H9 (cell line): ENCODE measurements around the gene LMLN. TPM values are rescaled to one million over a fixed set of nuclear protein-coding genes. Genes with fewer than 3 reads are reported as not detected.

Experiments used
- DNase-seq: peaks from one replicate; pipeline ENCODE4 v3.0.0-alpha.2; 2017
- H2AFZ ChIP-seq: one replicate; pipeline ENCODE4 v1.6.1; 2013; ENCODE audit warnings: mild to moderate bottlenecking, low read length, control low read depth, moderate library complexity
- H2AK5ac ChIP-seq: 2 replicates; pipeline ENCODE4 v1.6.1; 2013; ENCODE audit warnings: low read length, control low read depth, mixed read lengths; ENCODE audit not compliant: insufficient read length
- H2BK120ac ChIP-seq: one replicate; pipeline ENCODE4 v1.6.1; 2013; ENCODE audit warnings: low read depth, mild to moderate bottlenecking, low read length, control low read depth, inconsistent platforms; ENCODE audit not compliant: poor library complexity, severe bottlenecking
- H2BK12ac ChIP-seq: 2 replicates; pipeline ENCODE4 v1.6.1; 2013; ENCODE audit warnings: low read length, control low read depth, mixed read lengths, low read depth; ENCODE audit not compliant: insufficient read length
- H2BK15ac ChIP-seq: 2 replicates; pipeline ENCODE4 v1.6.1; 2013; ENCODE audit warnings: low read depth, low read length, control low read depth
- H2BK20ac ChIP-seq: one replicate; pipeline ENCODE4 v1.6.1; 2013; ENCODE audit warnings: low read depth, mild to moderate bottlenecking, low read length, control low read depth, inconsistent platforms; ENCODE audit not compliant: poor library complexity, severe bottlenecking
- H2BK5ac ChIP-seq: 2 replicates; pipeline ENCODE4 v1.6.1; 2013; ENCODE audit warnings: low read length, control low read depth, mixed read lengths; ENCODE audit not compliant: insufficient read length
- H3K14ac ChIP-seq: 2 replicates; pipeline ENCODE4 v1.6.1; 2013; ENCODE audit warnings: low read length, control low read depth; ENCODE audit not compliant: insufficient read depth
- H3K18ac ChIP-seq: 2 replicates; pipeline ENCODE4 v1.6.1; 2013; ENCODE audit warnings: low read depth, mild to moderate bottlenecking, mixed read lengths, low read length, control low read depth; ENCODE audit not compliant: insufficient read length
- H3K23ac ChIP-seq: 2 replicates; pipeline ENCODE4 v1.6.1; 2013; ENCODE audit warnings: low read length, control low read depth, mixed read lengths, low read depth; ENCODE audit not compliant: insufficient read length
- H3K23me2 ChIP-seq: 2 replicates; pipeline ENCODE4 v1.6.1; 2013; ENCODE audit warnings: low read depth, mild to moderate bottlenecking, mixed read lengths, low read length, control low read depth; ENCODE audit not compliant: insufficient read length, poor library complexity, severe bottlenecking
- H3K27ac ChIP-seq: 2 replicates; pipeline ENCODE4 v1.5.1; 2013; ENCODE audit warnings: low read length, control low read depth, mixed read lengths, low read depth; ENCODE audit not compliant: insufficient read length
- H3K27me3 ChIP-seq: 2 replicates; pipeline ENCODE4 v1.6.1; 2013; ENCODE audit warnings: low read length, control low read depth, inconsistent platforms; ENCODE audit not compliant: insufficient read depth
- H3K4ac ChIP-seq: 2 replicates; pipeline ENCODE4 v1.6.1; 2013; ENCODE audit warnings: low read depth, mild to moderate bottlenecking, control low read depth, inconsistent platforms, low read length, moderate library complexity
- H3K4me1 ChIP-seq: 2 replicates; pipeline ENCODE4 v1.6.1; 2013; ENCODE audit warnings: low read length, control low read depth, inconsistent platforms; ENCODE audit not compliant: insufficient read depth
- H3K4me2 ChIP-seq: 2 replicates; pipeline ENCODE4 v1.6.1; 2013; ENCODE audit warnings: low read length, control low read depth, mixed read lengths; ENCODE audit not compliant: insufficient read length, insufficient read depth
- H3K56ac ChIP-seq: 2 replicates; pipeline ENCODE4 v1.6.1; 2013; ENCODE audit warnings: low read depth, mild to moderate bottlenecking, mixed read lengths, low read length, control low read depth; ENCODE audit not compliant: insufficient read length
- H3K79me1 ChIP-seq: 2 replicates; pipeline ENCODE4 v1.6.1; 2013; ENCODE audit warnings: low read depth, mild to moderate bottlenecking, moderate library complexity, low read length, control low read depth, inconsistent platforms; ENCODE audit not compliant: insufficient read depth, poor library complexity, severe bottlenecking
- H3K79me2 ChIP-seq: 2 replicates; pipeline ENCODE4 v1.6.1; 2013; ENCODE audit warnings: low read length, control low read depth, inconsistent platforms; ENCODE audit not compliant: insufficient read depth
- H3K9ac ChIP-seq: 2 replicates; pipeline ENCODE4 v1.6.1; 2013; ENCODE audit warnings: low read length, control low read depth, mixed read lengths; ENCODE audit not compliant: insufficient read length; ENCODE audit errors: extremely low read depth
- H3K9me3 ChIP-seq: one replicate; pipeline ENCODE4 v1.6.1; 2013; ENCODE audit warnings: low read depth, low read length, inconsistent platforms; ENCODE audit not compliant: control insufficient read depth
- H3T11ph ChIP-seq: one replicate; pipeline ENCODE4 v1.6.1; 2013; ENCODE audit warnings: mild to moderate bottlenecking, low read length, control low read depth, inconsistent platforms
- H4K20me1 ChIP-seq: one replicate; pipeline ENCODE4 v1.6.1; 2013; ENCODE audit not compliant: control insufficient read depth, insufficient read length, insufficient read depth
- H4K5ac ChIP-seq: 2 replicates; pipeline ENCODE4 v1.6.1; 2013; ENCODE audit warnings: low read depth, mild to moderate bottlenecking, mixed read lengths, low read length, control low read depth; ENCODE audit not compliant: insufficient read length
- H4K8ac ChIP-seq: replicated peaks from 2 replicates; pipeline ENCODE4 v1.6.1; 2013; ENCODE audit warnings: low read length, control low read depth, mixed read lengths, low read depth; ENCODE audit not compliant: insufficient read length
- H4K91ac ChIP-seq: 2 replicates; pipeline ENCODE4 v1.6.1; 2013; ENCODE audit warnings: low read depth, mild to moderate bottlenecking, moderate library complexity, mixed read lengths, low read length, control low read depth; ENCODE audit not compliant: insufficient read length
- H3K27ac Mint-ChIP-seq, 3 experiments: 2 replicates in 2 of 3; 3 replicates in 1 of 3; pipeline ENCODE4 v1.8.0; 2020 to 2021; ENCODE audit warnings: mixed read lengths in 3 of 3, mild to moderate bottlenecking in 1 of 3, moderate library complexity in 1 of 3
- H3K27me3 Mint-ChIP-seq: 2 replicates; pipeline ENCODE4 v1.8.0; 2021; ENCODE audit warnings: low read depth, mild to moderate bottlenecking, moderate library complexity, mixed read lengths
- H3K36me3 Mint-ChIP-seq, 3 experiments: 2 replicates in 2 of 3; 3 replicates in 1 of 3; pipeline ENCODE4 v1.8.0; 2020 to 2021; ENCODE audit warnings: low read depth in 3 of 3, mixed read lengths in 3 of 3; ENCODE audit not compliant: insufficient read depth in 1 of 3
- H3K4me1 Mint-ChIP-seq, 2 experiments: 2 replicates each; pipeline ENCODE4 v1.8.0; 2020; ENCODE audit warnings: mixed read lengths in 2 of 2
- H3K4me3 Mint-ChIP-seq, 2 experiments: 2 replicates in 1 of 2; 3 replicates in 1 of 2; pipeline ENCODE4 v1.8.0; 2020 to 2021; ENCODE audit warnings: mild to moderate bottlenecking in 2 of 2, mixed read lengths in 2 of 2, moderate library complexity in 1 of 2
- H3K9me3 Mint-ChIP-seq, 2 experiments: 2 replicates in 1 of 2; 3 replicates in 1 of 2; pipeline ENCODE4 v1.8.0; 2020; ENCODE audit warnings: mild to moderate bottlenecking in 2 of 2, mixed read lengths in 2 of 2, moderate library complexity in 1 of 2
- CTCF ChIP-seq: fragments of 200-600 bp; sonication (generic); conservative IDR thresholded peaks from 3 replicates; pipeline ENCODE4 v1.8.0; 2021; ENCODE audit warnings: antibody characterized with exemption, mild to moderate bottlenecking
- WGBS: extraction: QIAGEN DNeasy Blood & Tissue Kit; methylation state at CpG from one replicate; pipeline ENCODE4 v1.1.7; 2013; ENCODE audit warnings: missing lambda C conversion rate, low lambda C conversion rate, mixed read lengths; ENCODE audit not compliant: insufficient read length; ENCODE audit errors: extremely low coverage; 5-methylcytosine and 5-hydroxymethylcytosine counted together
- total RNA-seq: library from RNA; stranded (reverse); gene quantifications from 2 replicates; pipeline ENCODE4 v1.2.1, GENCODE V29; 2021

LMLN gene
- total RNA-seq, 1 experiment from 2014 or later: 3.8 TPM

GRCh38 chr3:197957790-197958133 lies 2.3 kb upstream of the LMLN start:
- Mint-ChIP-seq H3K4me3 (no peak overlapping the region), H3K36me3 (peaks cover 22 to 42% (median 39%) of the 10 kb centered on the region in 3 experiments), H3K4me1 (peaks cover 31 to 38% of the 10 kb centered on the region in 2 experiments), H3K9me3 (no peaks in the 10 kb centered on the region), H3K27me3 (peaks cover 13% of the 10 kb centered on the region), H3K27ac (peak overlapping the region in 2 of 3 experiments; percentile 2 to 58; a peak in 3 of 7 replicates)
- no peak overlapping the region for H3K23ac ChIP-seq
- H3K4me2 ChIP-seq: no peak overlapping the region
- H2AFZ ChIP-seq: no peak overlapping the region
- H3K4me1 ChIP-seq: peaks cover 2% of the 10 kb centered on the region; the same call in 1 of the 2 replicates
- no peak overlapping the region for H2AK5ac ChIP-seq
- H3K56ac ChIP-seq: no peak overlapping the region
- no peaks in the 10 kb centered on the region for H3K9me3 ChIP-seq
- TF ChIP-seq CTCF: no peak
- no peak overlapping the region for H4K8ac ChIP-seq
- H2BK12ac ChIP-seq: no peak overlapping the region
- no peaks in the 10 kb centered on the region for H4K20me1 ChIP-seq
- no peaks in the 10 kb centered on the region for H3K79me2 ChIP-seq
- no peak overlapping the region for H4K91ac ChIP-seq
- H3T11ph ChIP-seq: no peak overlapping the region
- no peaks in the 10 kb centered on the region for H3K79me1 ChIP-seq
- H2BK15ac ChIP-seq: no peak overlapping the region
- H3K23me2 ChIP-seq: peaks cover 7% of the 10 kb centered on the region
- H4K5ac ChIP-seq: no peak overlapping the region
- H3K14ac ChIP-seq: no peak overlapping the region
- no peak overlapping the region for H3K9ac ChIP-seq
- H2BK5ac ChIP-seq: no peak overlapping the region
- no CpG with 5 or more reads among the region's 5 CpGs for WGBS
- no peak overlapping the region for H3K27ac ChIP-seq
- H3K27me3 ChIP-seq: no peaks in the 10 kb centered on the region
- DNase-seq: no peak
- no peak overlapping the region for H3K18ac ChIP-seq
- no peak overlapping the region for H2BK120ac ChIP-seq
- H3K4ac ChIP-seq: no peak overlapping the region
- no peak overlapping the region for H2BK20ac ChIP-seq
